Common myeloid progenitor, CD34-positive (primary cell): Measurements from ENCODE around the gene NEK6.
"Not testable (repeated sequence)": the region's sequence is repeated elsewhere in the genome, so short reads cannot be mapped to it uniquely, and the experiment has no call there.

ENCODE experiments used
- CTCF ChIA-PET: fragments of 350-600 bp; sonication (Branson Sonifier 250); formaldehyde crosslinking; loops from one replicate; lab custom pipeline; 2021; ENCODE audit warnings: antibody characterized with exemption; lab: Charles Lee
- POLR2A ChIA-PET: fragments of 350-600 bp; sonication (Branson Sonifier 250); formaldehyde crosslinking; loops from one replicate; lab custom pipeline; 2021; ENCODE audit warnings: antibody characterized with exemption; lab: Charles Lee
- DNase-seq, 3 donors: peaks; one replicate each; pipeline versions ENCODE4 v3.0.0 to v3.0.0-alpha.2; 2013
- H3K27ac ChIP-seq, 2 experiments: 1 replicate in 1 of 2; 2 replicates in 1 of 2; pipeline ENCODE4 v1.7.0; 2013; ENCODE audit warnings: inconsistent platforms in 2 of 2, low read length in 2 of 2, mild to moderate bottlenecking in 2 of 2, low read depth in 1 of 2, moderate library complexity in 1 of 2; ENCODE audit not compliant: severe bottlenecking in 2 of 2, insufficient read depth in 1 of 2, poor library complexity in 1 of 2
- H3K27me3 ChIP-seq, 5 experiments: replicated peaks in 2 of 5; 1 replicate in 3 of 5; 2 replicates in 2 of 5; pipeline versions ENCODE4 v1.6.1 to v1.7.0; 2013; ENCODE audit warnings: low read length in 4 of 5, mild to moderate bottlenecking in 2 of 5, moderate library complexity in 2 of 5, inconsistent platforms in 1 of 5; ENCODE audit not compliant: insufficient read depth in 5 of 5, control insufficient read depth in 4 of 5
- H3K36me3 ChIP-seq, 4 experiments: 1 replicate in 2 of 4; 2 replicates in 2 of 4; pipeline versions ENCODE4 v1.6.1 to v1.7.0; 2013; ENCODE audit warnings: low read length in 3 of 4, control low read depth in 1 of 4, mild to moderate bottlenecking in 1 of 4; ENCODE audit not compliant: control insufficient read depth in 4 of 4, insufficient read depth in 4 of 4
- H3K4me1 ChIP-seq, 4 experiments: 1 replicate in 3 of 4; 2 replicates in 1 of 4; pipeline versions ENCODE4 v1.6.1 to v1.7.1; 2013; ENCODE audit warnings: low read length in 3 of 4, mild to moderate bottlenecking in 3 of 4, control low read depth in 1 of 4, inconsistent platforms in 1 of 4, moderate library complexity in 1 of 4; ENCODE audit not compliant: control insufficient read depth in 4 of 4, insufficient read depth in 4 of 4; ENCODE audit errors: control extremely low read depth in 1 of 4
- H3K4me3 ChIP-seq, 7 experiments: 1 replicate in 4 of 7; 2 replicates in 3 of 7; pipeline versions ENCODE4 v1.5.1 to v1.7.0; 2013; ENCODE audit warnings: mild to moderate bottlenecking in 7 of 7, low read length in 6 of 7, moderate library complexity in 6 of 7, inconsistent platforms in 2 of 7, low read depth in 2 of 7, control low read depth in 1 of 7; ENCODE audit not compliant: insufficient read depth in 4 of 7, control insufficient read depth in 1 of 7; ENCODE audit errors: extremely low read depth in 1 of 7
- H3K9me3 ChIP-seq, 5 experiments: 1 replicate in 4 of 5; 2 replicates in 1 of 5; pipeline versions ENCODE4 v1.6.1 to v1.7.1; 2013; ENCODE audit warnings: low read length in 4 of 5, mild to moderate bottlenecking in 2 of 5, inconsistent platforms in 1 of 5, low read depth in 1 of 5, moderate library complexity in 1 of 5; ENCODE audit not compliant: control insufficient read depth in 4 of 5, insufficient read depth in 2 of 5; ENCODE audit errors: control extremely low read depth in 1 of 5
- WGBS: methylation state at CpG from one replicate; pipeline ENCODE4 v1.1.5; 2013; ENCODE audit not compliant: insufficient coverage; 5-methylcytosine and 5-hydroxymethylcytosine counted together

The NEK6 gene

GRCh38 chr9:124252878-124253277, 4.9 kb upstream of the NEK6 start:
- 100% methylated on average over 5 of the region's 8 CpGs for WGBS
- DNase-seq, H3K4me3 ChIP-seq, H3K27me3 ChIP-seq, CTCF ChIA-PET, POLR2A ChIA-PET, H3K27ac ChIP-seq, H3K9me3 ChIP-seq, H3K36me3 ChIP-seq: not testable (repeated sequence)
- peaks cover 0 to 28% (median 8%) of the 10 kb centered on the region in 4 experiments for H3K4me1 ChIP-seq

- ChIA-PET CTCF (no interaction called here), POLR2A (no interaction called here)
- Histone ChIP-seq H3K4me1 (peaks cover 0 to 27% (median 19%) of the 10 kb centered on the region in 4 experiments), H3K27ac (no peak overlapping the region), H3K36me3 (no peaks in the 10 kb centered on the region), H3K9me3 (no peaks in the 10 kb centered on the region), H3K27me3 (no peaks in the 10 kb centered on the region), H3K4me3 (no peak overlapping the region)
- whole genome bisulfite sequencing, result 97% methylated on average over 9 of the region's 10 CpGs
- DNase-seq, result no peak
Measured at GRCh38 chr9:124254261-124254682, 3.5 kb upstream of the NEK6 start.

- H3K27ac ChIP-seq, result no peak overlapping the region
- H3K36me3 ChIP-seq, result no peaks in the 10 kb centered on the region
- no peaks in the 10 kb centered on the region for H3K9me3 ChIP-seq
- 91% methylated on average over 2 of the region's 3 CpGs for WGBS
- no peak for DNase-seq
- no peak overlapping the region for H3K4me3 ChIP-seq
- H3K27me3 ChIP-seq, result no peaks in the 10 kb centered on the region
- H3K4me1 ChIP-seq, result peaks cover 4 to 35% (median 27%) of the 10 kb centered on the region in 4 experiments
- CTCF ChIA-PET, result interaction anchor here (0.9 kb wide), 1 partner anchor 64 kb away, joined by 3 read pairs; no protein-coding TSS in a partner anchor
- POLR2A ChIA-PET, result no interaction called here
Measured at GRCh38 chr9:124255222-124255621, 2.5 kb upstream of the NEK6 start.

GRCh38 chr9:124256517-124257069, 1.2 kb upstream of the NEK6 start:
- DNase-seq, result peak in 1 of 3 donors; percentile 34
- Histone ChIP-seq H3K27me3 (no peaks in the 10 kb centered on the region), H3K4me3 (no peak overlapping the region), H3K27ac (no peak overlapping the region), H3K9me3 (no peaks in the 10 kb centered on the region), H3K4me1 (peaks cover 10 to 49% (median 40%) of the 10 kb centered on the region in 4 experiments), H3K36me3 (no peaks in the 10 kb centered on the region)
- CTCF ChIA-PET, result interaction anchor here (1.0 to 2.0 kb wide), 5 partner anchors 9 to 39 kb away, joined by 3 to 7 read pairs (median 4); no protein-coding TSS in a partner anchor
- POLR2A ChIA-PET, result no interaction called here
- WGBS, result 95% methylated on average over 10 of the region's 11 CpGs

- DNase-seq, result peak in 2 of 3 donors; percentile 66 to 70
- Histone ChIP-seq H3K27me3 (no peaks in the 10 kb centered on the region), H3K9me3 (no peaks in the 10 kb centered on the region), H3K27ac (no peak overlapping the region), H3K4me1 (peaks cover 16 to 55% (median 46%) of the 10 kb centered on the region in 4 experiments), H3K36me3 (no peaks in the 10 kb centered on the region), H3K4me3 (peak overlapping the region; percentile 56 to 95 (median 80))
- POLR2A ChIA-PET, result interaction anchor here (1.0 kb wide), 1 partner anchor 34 kb away, joined by 3 read pairs; no protein-coding TSS in a partner anchor
- 34% methylated on average over 31 of the region's 31 CpGs for WGBS
- CTCF ChIA-PET, result interaction anchor here (1.0 to 2.0 kb wide), 5 partner anchors 9 to 40 kb away, joined by 3 to 7 read pairs (median 4); no protein-coding TSS in a partner anchor
Measured at GRCh38 chr9:124257070-124257843, 492 bp upstream of the NEK6 start.

GRCh38 chr9:124258607-124259157, 933 bp downstream of the NEK6 start:
- 8% methylated on average over 17 of the region's 17 CpGs for WGBS
- H3K4me3 ChIP-seq, result peak overlapping the region; percentile 56 to 95 (median 80)
- no peaks in the 10 kb centered on the region for H3K9me3 ChIP-seq
- H3K4me1 ChIP-seq, result peaks cover 16 to 70% (median 47%) of the 10 kb centered on the region in 4 experiments
- ChIA-PET CTCF (interaction anchor here (1.1 to 1.3 kb wide), 5 partner anchors 28 to 112 kb away, joined by 3 to 5 read pairs (median 3); no protein-coding TSS in a partner anchor), POLR2A (interaction anchor here (1.2 kb wide), 1 partner anchor 36 kb away, joined by 5 read pairs; no protein-coding TSS in a partner anchor)
- H3K36me3 ChIP-seq, result peaks cover 0 to 11% (median 4%) of the 10 kb centered on the region in 4 experiments
- no peak for DNase-seq
- H3K27me3 ChIP-seq, result no peaks in the 10 kb centered on the region
- H3K27ac ChIP-seq, result peak overlapping the region in 1 of 2 experiments; percentile 54
